DND-41 (cell line): ENCODE results near the gene WDR86.

Experiments
- ATAC-seq: fragments of 200-7000 bp; cut with Tn5 transposase; 3 replicates; pipeline ENCODE4 v1.9.1; 2021; ENCODE audit warnings: low read depth; ENCODE audit not compliant: insufficient read depth
- DNase-seq: peaks from one replicate; pipeline ENCODE4 v3.0.0-alpha.2; 2020
- H2AFZ ChIP-seq: 2 replicates; pipeline ENCODE4 v1.6.0; 2012; ENCODE audit warnings: low read depth, low read length
- H3K27ac ChIP-seq: 2 replicates; pipeline ENCODE4 v1.5.1; 2012; ENCODE audit warnings: low read length, inconsistent platforms
- H3K27me3 ChIP-seq: fragments of 200-600 bp; sonication (generic); 2 replicates; pipeline ENCODE4 v1.6.0; 2012; ENCODE audit warnings: low read length, mild to moderate bottlenecking, inconsistent platforms; ENCODE audit not compliant: insufficient read depth, poor library complexity
- H3K36me3 ChIP-seq: 2 replicates; pipeline ENCODE4 v1.5.1; 2012; ENCODE audit warnings: low read length, inconsistent platforms; ENCODE audit not compliant: insufficient read depth
- H3K4me1 ChIP-seq: 2 replicates; pipeline ENCODE4 v1.5.1; 2012; ENCODE audit warnings: mild to moderate bottlenecking, low read length; ENCODE audit not compliant: insufficient read depth
- H3K4me2 ChIP-seq: 2 replicates; pipeline ENCODE4 v1.6.0; 2012; ENCODE audit warnings: mild to moderate bottlenecking, moderate library complexity, low read length, inconsistent platforms; ENCODE audit not compliant: insufficient read depth
- H3K4me3 ChIP-seq, 2 experiments: fragments of 200-600 bp in 1 of 2; shearing (Covaris generic) in 1 of 2; 2 replicates each; pipeline ENCODE4 v1.5.1; 2012 to 2016; ENCODE audit warnings: inconsistent platforms in 2 of 2, low read length in 2 of 2, mild to moderate bottlenecking in 2 of 2, low read depth in 1 of 2, moderate library complexity in 1 of 2
- H3K79me2 ChIP-seq: 2 replicates; pipeline ENCODE4 v1.6.0; 2012; ENCODE audit warnings: low read length, inconsistent platforms; ENCODE audit not compliant: insufficient read depth
- H3K9ac ChIP-seq: 2 replicates; pipeline ENCODE4 v1.6.0; 2012; ENCODE audit warnings: low read depth, mild to moderate bottlenecking, inconsistent platforms, low read length, moderate library complexity
- H3K9me3 ChIP-seq: 2 replicates; pipeline ENCODE4 v1.5.1; 2012; ENCODE audit warnings: low read length, moderate library complexity, mild to moderate bottlenecking, inconsistent platforms; ENCODE audit not compliant: insufficient read depth, severe bottlenecking
- H4K20me1 ChIP-seq: 2 replicates; pipeline ENCODE4 v1.6.0; 2012; ENCODE audit warnings: low read length; ENCODE audit not compliant: insufficient read depth
- CTCF ChIP-seq: IDR thresholded peaks from 2 replicates; pipeline ENCODE4 v1.5.1; 2012; ENCODE audit warnings: borderline replicate concordance, low read length, moderate library complexity, mild to moderate bottlenecking; ENCODE audit not compliant: poor library complexity, severe bottlenecking; ENCODE audit errors: extremely low read depth
- EZH2 ChIP-seq: IDR thresholded peaks from 3 replicates; pipeline ENCODE4 v1.6.1; 2012; ENCODE audit warnings: borderline replicate concordance, low read depth, mild to moderate bottlenecking, moderate library complexity, low read length, inconsistent platforms; ENCODE audit not compliant: severe bottlenecking

The WDR86 gene

GRCh38 chr7:151379193-151379520 lies 30.7 kb downstream of the WDR86 start:
- no peak overlapping the region for H3K4me2 ChIP-seq
- no peaks in the 10 kb centered on the region for H3K79me2 ChIP-seq
- no peak overlapping the region for H3K27ac ChIP-seq
- H3K27me3 ChIP-seq = no peaks in the 10 kb centered on the region
- no peak for ATAC-seq
- no peak for DNase-seq
- no peak overlapping the region for H3K9ac ChIP-seq
- TF ChIP-seq CTCF (no peak), EZH2 (no peak)
- no peaks in the 10 kb centered on the region for H3K9me3 ChIP-seq
- H3K4me3 ChIP-seq = no peak overlapping the region
- H4K20me1 ChIP-seq = no peaks in the 10 kb centered on the region
- H3K4me1 ChIP-seq = no peaks in the 10 kb centered on the region
- H3K36me3 ChIP-seq = peaks cover 52% of the 10 kb centered on the region
- no peak overlapping the region for H2AFZ ChIP-seq

GRCh38 chr7:151378496-151379192 lies 31.2 kb downstream of the WDR86 start:
- peaks cover 56% of the 10 kb centered on the region for H3K36me3 ChIP-seq
- ATAC-seq (no peak), DNase-seq (no peak)
- no peaks in the 10 kb centered on the region for H3K79me2 ChIP-seq
- no peak overlapping the region for H3K27ac ChIP-seq
- H3K27me3 ChIP-seq = no peaks in the 10 kb centered on the region
- no peak overlapping the region for H3K9ac ChIP-seq
- H3K4me1 ChIP-seq = no peaks in the 10 kb centered on the region
- H4K20me1 ChIP-seq = no peaks in the 10 kb centered on the region
- H2AFZ ChIP-seq = no peak overlapping the region
- no peaks in the 10 kb centered on the region for H3K9me3 ChIP-seq
- no peak overlapping the region for H3K4me3 ChIP-seq
- TF ChIP-seq EZH2 (no peak), CTCF (no peak)
- no peak overlapping the region for H3K4me2 ChIP-seq

- Histone ChIP-seq H4K20me1 (no peaks in the 10 kb centered on the region), H3K9ac (no peak overlapping the region), H3K27me3 (no peaks in the 10 kb centered on the region), H3K79me2 (no peaks in the 10 kb centered on the region), H3K9me3 (no peaks in the 10 kb centered on the region), H3K4me1 (no peaks in the 10 kb centered on the region), H3K4me2 (no peak overlapping the region), H3K27ac (no peak overlapping the region), H2AFZ (no peak overlapping the region), H3K36me3 (peaks cover 61% of the 10 kb centered on the region), H3K4me3 (no peak overlapping the region)
- TF ChIP-seq CTCF = no peak
- TF ChIP-seq EZH2 = no peak
- no peak for DNase-seq
- no peak for ATAC-seq
Observed at GRCh38 chr7:151378011-151378410, 31.8 kb downstream of the WDR86 start.

- no peaks in the 10 kb centered on the region for H3K4me1 ChIP-seq
- H3K9me3 ChIP-seq = no peaks in the 10 kb centered on the region
- no peaks in the 10 kb centered on the region for H3K79me2 ChIP-seq
- no peak overlapping the region for H2AFZ ChIP-seq
- H3K27me3 ChIP-seq = no peaks in the 10 kb centered on the region
- no peak overlapping the region for H3K9ac ChIP-seq
- no peak overlapping the region for H3K4me2 ChIP-seq
- ATAC-seq (no peak), DNase-seq (no peak)
- no peak overlapping the region for H3K27ac ChIP-seq
- H3K4me3 ChIP-seq = no peak overlapping the region
- H4K20me1 ChIP-seq = no peaks in the 10 kb centered on the region
- TF ChIP-seq EZH2 (no peak), CTCF (no peak)
- H3K36me3 ChIP-seq = peaks cover 62% of the 10 kb centered on the region
Observed at GRCh38 chr7:151377406-151377805, 32.4 kb downstream of the WDR86 start.
